Stimulated activated CD8-positive, alpha-beta memory T cell treated with anti-CD3 and anti-CD28 coated beads, Interleukin-4, amount 100 ng/mL, for 24 hours (primary cell): Measurements from ENCODE around the gene USP6NL.
"Not testable (repeated sequence)": the region's sequence is repeated elsewhere in the genome, so short reads cannot be mapped to it uniquely, and the experiment has no call there.

Experiments
- DNase-seq: peaks from one replicate; pipeline ENCODE4 v3.0.0-alpha.2; 2020; ENCODE audit warnings: low read depth

USP6NL gene

GRCh38 chr10:11444531-11445228 is 166.8 kb downstream of the USP6NL start:
- DNase-seq = no peak

DNA sequence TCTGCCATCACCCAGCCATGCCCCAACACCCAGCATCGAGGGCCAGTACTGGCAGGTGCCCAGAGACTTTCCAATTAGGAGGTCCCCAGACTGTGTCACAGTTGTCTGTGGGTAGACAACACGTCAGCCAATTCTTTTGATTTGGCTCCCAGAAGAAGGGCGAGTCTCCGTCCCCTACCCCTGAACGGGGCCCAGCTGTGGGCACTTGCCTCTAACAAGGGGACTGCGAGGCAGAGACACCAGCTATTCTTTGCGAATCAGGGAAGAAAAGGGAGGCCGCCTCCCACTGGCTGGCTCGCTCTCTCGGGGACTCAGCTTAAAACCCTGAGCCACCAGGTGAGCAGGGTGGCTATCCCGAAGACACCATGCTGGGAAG is 167.3 kb downstream of the USP6NL start:
- DNase-seq = no peak

- DNase-seq = no peak
Measured at GRCh38 chr10:11443468-11444154, 167.8 kb downstream of the USP6NL start.

DNA sequence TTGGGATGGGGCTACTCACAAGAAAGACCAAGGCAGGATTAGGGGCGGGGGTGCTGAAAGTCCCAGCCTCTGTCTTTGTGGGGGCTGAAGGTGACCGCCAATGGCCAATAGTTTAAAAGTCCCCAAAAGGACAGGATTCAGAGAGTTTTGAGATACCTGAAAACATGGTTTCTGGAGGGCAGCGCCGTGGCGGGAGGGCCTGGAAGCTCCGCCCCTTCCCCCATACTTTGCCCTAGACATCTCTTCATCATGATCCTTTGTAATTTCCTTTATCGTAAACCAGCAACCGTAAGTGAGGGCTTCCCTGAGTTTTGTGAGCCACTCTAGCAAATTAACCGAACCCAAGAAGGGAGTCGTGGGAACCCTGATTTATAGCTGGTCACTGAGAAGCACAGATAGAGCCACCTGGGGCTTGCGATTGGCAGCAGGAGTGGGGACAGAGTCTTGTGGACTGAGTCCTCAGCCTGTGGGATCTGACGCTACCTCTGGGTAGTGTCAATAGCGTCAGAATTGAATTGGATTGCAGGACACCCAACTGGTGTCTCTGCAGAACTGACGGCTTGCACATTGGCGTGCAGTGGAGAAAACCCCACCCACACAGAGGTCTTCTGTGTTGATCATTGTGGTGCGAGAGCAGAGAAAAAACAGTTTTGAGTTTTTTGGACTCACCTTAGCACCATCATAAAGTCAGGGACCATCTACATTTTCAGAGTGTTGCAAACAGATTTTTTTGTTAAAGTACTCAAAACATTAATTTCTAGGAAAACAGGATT is 169.3 kb downstream of the USP6NL start:
- no peak for DNase-seq

DNA sequence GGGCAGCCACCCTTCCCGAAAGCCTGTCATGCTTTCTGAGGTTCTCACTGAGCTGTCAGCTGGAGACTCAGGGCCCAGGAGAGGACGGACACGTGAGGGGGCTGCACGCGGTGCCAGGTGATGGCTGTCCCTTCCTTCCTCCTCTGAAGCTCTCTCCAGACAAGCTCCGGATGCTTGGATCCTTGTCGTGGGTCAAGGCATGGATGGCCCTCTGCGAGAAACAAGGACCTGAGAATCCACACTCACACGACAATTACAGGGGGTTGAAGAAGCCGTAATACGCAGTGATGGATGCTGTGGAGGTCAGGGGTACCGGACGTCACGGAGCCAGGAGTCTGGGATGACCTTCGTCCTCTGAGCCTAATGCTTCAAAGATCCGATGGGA is 170.3 kb downstream of the USP6NL start:
- no peak for DNase-seq

DNA sequence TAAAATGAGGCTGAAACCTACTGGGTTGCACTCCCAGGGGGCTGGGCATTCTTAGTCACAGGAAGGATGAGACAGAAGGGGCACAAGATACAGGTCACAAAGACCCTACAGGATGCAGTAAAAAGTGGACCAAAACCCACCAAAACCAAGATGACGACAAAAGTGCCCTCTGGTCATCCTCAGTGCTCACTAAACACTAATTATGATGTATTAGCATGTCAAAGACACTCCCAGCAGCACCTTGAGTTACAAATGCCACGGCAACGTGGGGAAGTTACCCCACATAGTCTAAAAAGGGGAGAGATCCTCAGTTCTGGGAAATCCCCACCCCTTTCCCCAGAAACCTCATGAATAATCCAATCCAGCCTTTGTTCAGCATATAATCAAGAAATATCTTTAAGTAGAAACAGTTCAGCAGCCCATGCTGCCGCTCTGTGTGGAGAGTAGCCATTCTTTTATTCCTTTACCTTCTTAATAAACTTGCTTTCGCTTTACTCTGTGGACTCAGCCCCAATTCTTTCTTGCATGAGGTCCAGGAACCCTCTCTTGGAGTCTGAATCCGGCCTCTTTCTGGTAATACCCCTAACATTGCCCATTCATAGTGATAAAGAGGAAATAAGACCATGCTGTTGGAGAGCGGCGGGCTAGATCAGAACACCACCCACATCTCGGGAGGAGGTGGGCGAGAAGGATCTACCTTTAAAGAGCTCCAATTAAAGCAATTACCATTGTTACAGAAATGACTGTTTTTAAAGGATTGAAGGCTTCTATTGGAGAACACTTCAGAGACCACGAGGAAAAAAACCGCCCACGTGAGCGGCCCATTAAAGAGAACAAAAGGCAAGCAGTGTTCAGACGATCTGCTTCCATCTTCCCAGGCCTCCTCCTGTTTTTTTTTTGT is 170.9 kb downstream of the USP6NL start:
- DNase-seq = no peak

DNA sequence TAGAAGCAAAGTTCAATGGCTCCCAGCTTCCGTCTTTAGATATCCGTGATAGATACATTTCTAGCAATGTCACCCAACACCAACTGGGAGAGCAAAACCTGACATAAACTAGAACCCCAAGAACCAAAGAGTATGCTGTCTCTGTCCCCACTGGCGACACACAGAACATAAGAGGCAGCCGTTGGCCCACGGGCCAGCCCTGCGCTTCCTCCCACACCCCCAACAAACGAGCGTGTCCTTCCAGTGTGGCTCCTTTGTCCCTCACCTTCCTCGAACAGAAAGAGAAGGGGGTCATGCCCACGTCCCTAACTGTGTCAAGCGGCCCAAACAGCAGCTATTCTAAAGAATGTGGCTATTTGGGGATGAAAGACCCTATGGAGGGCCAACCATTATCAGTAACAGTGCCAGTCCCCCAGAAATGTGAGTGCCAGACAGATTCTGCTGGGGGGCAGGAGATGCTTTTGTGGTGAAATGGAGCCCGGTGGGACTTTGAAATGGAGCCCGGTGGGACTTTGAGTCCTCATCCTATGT is 171.9 kb downstream of the USP6NL start:
- DNase-seq = no peak

DNA sequence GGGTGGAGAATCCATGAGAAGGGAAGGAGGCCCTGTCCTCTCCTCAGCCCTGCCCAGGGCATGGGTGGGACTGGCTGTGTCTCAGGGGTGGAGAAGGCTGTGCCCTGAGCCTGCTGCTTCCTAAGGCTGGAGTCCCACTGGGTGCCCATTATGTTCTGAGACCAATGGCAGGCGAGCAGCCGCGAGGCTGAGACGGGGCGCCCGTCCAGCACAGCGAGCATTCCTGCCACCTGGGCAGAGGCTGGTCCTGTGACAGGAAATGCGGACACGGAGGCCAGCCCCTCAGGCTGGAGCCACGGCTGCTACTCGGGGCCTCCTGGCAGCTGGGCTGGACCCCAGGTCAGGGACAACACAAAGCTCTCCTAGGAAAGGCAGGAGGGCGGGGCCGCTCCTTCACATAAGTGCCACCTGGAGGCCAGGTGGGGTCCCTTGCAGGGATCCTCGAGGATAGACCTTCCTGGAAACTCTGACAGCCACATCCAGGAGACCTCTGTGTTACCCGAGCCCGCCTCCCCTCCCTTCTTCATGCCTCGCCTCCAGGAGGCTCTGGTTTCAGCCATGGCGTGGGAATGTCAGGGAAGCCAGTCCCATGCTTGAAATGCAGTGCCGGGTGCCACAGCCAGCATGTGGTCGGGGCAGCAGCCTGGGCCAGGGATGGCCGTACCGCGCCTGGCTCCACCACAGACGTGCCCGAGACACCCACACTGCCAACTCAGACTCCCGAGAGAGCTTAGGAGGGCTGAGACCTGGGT is 173.9 kb downstream of the USP6NL start:
- DNase-seq = no peak

- not testable (repeated sequence) for DNase-seq
Measured at GRCh38 chr10:11436445-11436844, 175.0 kb downstream of the USP6NL start.

GRCh38 chr10:11435581-11435981 is 175.9 kb downstream of the USP6NL start:
- no peak for DNase-seq

- DNase-seq = no peak
Measured at GRCh38 chr10:11434324-11434723, 177.1 kb downstream of the USP6NL start.

DNA sequence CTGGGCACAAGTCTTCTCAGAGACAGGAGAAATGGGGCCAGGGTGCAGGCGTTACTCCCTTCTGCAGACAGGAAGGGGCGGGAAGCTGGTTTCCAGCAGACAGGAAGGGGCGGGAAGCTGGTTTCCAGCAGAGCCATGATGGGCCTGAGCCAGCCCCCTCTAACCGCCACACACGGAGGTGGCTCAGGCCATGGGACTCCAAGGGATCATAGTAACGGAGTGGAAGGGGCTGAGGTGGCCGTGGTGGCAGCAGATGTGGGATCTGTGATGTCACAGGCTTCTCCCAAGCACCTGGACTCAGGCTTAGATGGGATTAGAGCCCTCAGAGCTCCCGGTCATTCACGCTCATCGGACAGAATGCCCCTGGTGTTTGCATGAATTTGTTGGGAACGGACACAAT is 177.8 kb downstream of the USP6NL start:
- no peak for DNase-seq

DNA sequence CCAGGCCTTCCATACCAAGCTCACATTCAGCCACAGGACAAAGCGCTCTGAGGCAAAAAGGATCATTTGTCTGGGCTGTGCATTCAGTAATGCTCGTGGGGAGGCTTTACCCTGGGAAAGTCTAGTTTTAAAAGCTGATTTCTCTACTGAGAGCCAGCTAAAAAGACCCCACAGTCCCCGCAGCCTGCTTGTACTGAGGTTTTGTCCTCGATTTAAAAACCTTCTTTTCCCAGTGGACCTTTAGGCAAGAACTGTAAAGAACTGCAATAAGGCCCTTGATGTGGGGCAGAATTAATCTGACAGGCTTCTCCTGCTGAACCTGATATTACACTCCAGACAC is 180.3 kb downstream of the USP6NL start:
- no peak for DNase-seq

- no peak for DNase-seq
Measured at GRCh38 chr10:11430421-11431215, 180.8 kb downstream of the USP6NL start.

DNA sequence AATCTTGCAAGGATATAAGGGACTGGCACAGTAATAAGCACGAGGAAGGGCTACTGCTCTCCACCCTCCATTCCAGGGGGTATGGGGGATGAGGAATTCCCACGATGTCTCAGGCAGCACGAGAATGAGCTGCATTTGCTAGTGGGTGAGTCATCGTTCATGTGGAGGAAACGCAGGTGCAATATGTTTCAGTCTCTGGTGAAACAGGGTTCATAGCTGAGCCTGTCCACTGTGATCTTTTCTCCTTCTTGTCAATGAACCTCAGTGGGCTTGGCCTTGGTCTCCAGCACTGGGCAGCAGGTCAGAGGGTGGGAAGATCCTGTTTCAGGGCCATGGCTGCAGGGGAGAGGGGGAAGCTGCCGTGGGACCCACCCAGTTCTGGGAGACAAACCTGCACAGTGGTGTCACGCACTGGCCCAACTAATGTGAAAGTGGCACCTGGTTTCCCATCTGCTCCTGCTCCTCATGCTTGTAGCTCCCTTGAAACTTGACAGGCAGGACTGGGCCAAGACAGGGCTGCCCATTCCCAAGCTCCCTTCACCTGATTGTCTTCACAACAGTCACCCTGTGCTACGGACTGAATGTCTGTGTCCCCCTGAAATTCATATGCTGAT is 181.9 kb downstream of the USP6NL start:
- DNase-seq = no peak

DNA sequence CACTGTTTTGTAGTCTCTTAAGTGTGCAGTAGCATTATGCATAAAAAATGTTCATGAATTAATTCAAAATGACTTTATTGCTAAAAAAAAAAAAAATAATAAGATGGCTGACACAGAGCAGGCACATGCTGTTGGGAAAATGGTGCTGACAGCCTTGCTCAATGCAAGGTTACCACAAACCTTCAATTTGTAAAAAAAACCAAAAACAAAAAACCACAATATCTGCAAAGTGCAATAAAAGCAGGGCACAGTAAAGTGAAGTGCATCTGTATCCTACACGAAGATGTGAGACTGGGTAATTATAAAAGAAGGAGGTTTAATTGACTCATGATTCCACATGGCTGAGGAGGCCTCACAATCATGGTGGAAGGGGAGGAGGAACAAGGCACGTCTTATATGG is 185.8 kb downstream of the USP6NL start:
- DNase-seq = no peak

DNA sequence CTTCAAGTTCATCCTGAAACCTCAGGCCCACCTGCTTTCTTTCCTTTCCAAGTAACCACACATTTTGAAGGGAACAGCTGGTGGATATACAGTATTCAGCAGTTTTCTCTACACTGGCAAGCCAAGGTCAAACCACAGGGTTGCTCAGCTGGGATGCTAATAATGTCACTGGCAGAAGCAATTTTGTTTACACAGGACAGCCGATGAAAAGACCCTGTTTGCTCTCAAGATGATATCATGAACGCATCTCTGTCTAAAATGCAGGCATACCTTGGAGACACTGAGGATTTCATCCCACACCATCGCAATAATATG is 186.2 kb downstream of the USP6NL start:
- no peak for DNase-seq

- DNase-seq = no peak
Measured at GRCh38 chr10:11424456-11425295, 186.8 kb downstream of the USP6NL start.

GRCh38 chr10:11416974-11417373 is 194.5 kb downstream of the USP6NL start:
- no peak for DNase-seq
